Mucosa of rectum (tissue), 2 donors: ENCODE data around the gene PROK1.

Experiments
- H3K27ac ChIP-seq, 2 donors: one replicate each; pipeline ENCODE4 v1.7.0; 2013; ENCODE audit warnings: inconsistent platforms in 2 of 2, low read depth in 2 of 2, low read length in 2 of 2
- H3K27me3 ChIP-seq, 2 donors: one replicate each; pipeline ENCODE4 v1.7.0; 2013; ENCODE audit warnings: low read length in 2 of 2; ENCODE audit not compliant: control insufficient read depth in 2 of 2, insufficient read depth in 2 of 2
- H3K36me3 ChIP-seq, 2 donors: one replicate each; pipeline ENCODE4 v1.7.0; 2013; ENCODE audit warnings: low read length in 2 of 2; ENCODE audit not compliant: control insufficient read depth in 2 of 2, insufficient read depth in 2 of 2
- H3K4me1 ChIP-seq, 2 donors: one replicate each; pipeline ENCODE4 v1.7.0; 2013; ENCODE audit warnings: low read length in 2 of 2, mild to moderate bottlenecking in 1 of 2; ENCODE audit not compliant: control insufficient read depth in 2 of 2, insufficient read depth in 2 of 2
- H3K4me3 ChIP-seq, 2 donors: one replicate each; pipeline ENCODE4 v1.7.0; 2013; ENCODE audit warnings: low read length in 2 of 2
- H3K9ac ChIP-seq, 2 donors: one replicate each; pipeline ENCODE4 v1.7.0; 2013; ENCODE audit warnings: low read length in 2 of 2, low read depth in 1 of 2, mild to moderate bottlenecking in 1 of 2
- H3K9me3 ChIP-seq, 2 donors: one replicate each; pipeline ENCODE4 v1.7.0; 2013; ENCODE audit warnings: low read length in 2 of 2; ENCODE audit not compliant: control insufficient read depth in 2 of 2
- donor health status: healthy.
- donor health status: Normal muscosa, but diverticular disease.

The PROK1 gene

DNA sequence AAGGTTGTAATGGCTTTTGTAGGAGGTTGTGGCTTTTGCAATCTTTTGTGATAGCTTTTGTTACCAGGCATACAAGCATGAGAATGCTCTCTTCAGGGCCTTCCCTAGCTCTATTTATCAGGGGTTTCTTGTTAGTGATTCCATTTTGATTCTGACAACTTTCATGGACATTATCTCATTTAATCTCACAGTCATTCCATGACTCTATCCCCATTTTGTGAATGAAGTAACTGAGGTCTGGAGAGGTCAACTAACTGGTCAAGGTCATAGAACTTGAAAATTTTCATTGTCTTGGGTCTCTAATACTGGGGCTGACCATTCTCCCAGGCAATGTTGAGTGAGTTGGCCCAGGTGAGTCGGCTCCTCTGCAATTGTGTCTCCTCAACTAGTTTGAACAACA, 32.2 kb upstream of the PROK1 start:
- Histone ChIP-seq H3K4me1 (no peaks in the 10 kb centered on the region), H3K27me3 (no peaks in the 10 kb centered on the region), H3K4me3 (no peak overlapping the region), H3K36me3 (no peaks in the 10 kb centered on the region), H3K9ac (no peak overlapping the region), H3K27ac (no peak overlapping the region), H3K9me3 (no peaks in the 10 kb centered on the region)

DNA sequence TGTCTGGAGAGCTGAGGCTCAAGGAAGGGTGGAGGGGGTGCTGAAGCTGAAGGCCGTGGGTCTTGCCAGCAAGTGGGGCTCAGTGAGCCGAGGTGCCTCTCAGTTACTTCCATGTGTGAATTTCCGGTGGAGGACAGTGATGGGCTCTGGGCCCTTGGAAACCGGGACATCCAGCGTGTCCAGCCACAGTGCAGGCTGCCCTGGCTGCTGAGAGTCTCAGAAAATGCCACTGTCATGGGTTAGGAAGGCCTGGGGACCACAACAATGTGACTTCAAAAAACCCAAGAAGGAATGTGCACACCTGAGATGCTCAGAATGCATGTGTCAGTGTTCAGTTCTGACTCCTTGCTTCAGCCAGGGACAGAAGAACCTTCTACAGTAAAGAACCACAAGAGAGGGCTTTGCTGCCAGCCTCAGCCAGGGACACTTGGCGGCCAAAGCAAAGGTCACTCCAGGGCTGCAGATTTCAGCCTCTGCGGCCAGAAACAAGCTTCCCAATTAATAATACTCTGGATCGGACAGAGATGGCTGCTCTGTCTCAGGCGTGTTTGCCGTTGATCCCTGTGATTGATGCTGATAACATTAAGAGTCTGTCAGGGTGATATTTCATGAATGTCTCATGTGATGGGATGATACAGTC, 30.8 kb upstream of the PROK1 start:
- no peak overlapping the region for H3K27ac ChIP-seq

DNA sequence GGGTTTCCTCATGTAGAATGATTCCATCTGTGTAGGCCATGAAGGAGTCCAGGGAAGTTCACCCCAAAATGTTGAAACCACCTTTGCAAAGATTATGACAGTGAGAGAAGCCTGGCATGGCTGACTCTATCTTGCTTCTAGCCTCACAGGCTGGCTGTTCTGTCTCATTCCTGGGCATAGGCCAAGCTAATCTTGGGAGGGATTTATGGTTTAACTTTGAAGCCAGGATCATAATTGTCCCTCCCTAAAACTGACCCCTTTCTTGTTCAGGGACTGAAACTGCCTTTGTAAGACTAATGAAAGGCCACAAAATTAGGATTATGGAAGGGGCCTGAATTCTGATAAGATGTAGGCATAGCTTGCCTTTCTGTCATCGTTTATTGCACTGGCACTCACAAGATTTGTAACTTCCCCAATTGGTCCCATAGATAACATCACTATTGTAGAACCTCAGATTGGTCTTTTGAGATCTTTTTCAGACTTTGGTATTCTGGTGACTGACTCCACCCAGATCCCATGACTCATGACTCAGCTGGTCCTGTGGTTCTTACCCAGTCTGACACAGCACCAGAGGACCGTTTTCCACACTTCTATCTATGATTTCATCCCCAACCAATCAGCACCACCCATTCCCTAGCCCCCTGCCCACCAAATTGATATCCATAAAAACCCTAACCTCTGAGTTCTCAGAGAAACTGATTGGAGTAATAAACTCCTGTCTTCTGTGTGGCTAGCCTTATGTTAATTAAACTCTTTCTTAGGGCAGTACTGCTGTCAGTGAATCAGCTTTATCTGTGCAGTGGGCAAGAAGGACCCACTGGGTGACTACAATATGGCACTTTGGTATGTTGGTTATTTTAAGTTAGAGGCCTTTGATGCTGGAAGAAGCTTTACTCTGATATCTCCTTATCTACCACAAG, 29.8 kb upstream of the PROK1 start:
- no peaks in the 10 kb centered on the region for H3K9me3 ChIP-seq
- H3K4me1 ChIP-seq = no peaks in the 10 kb centered on the region
- no peak overlapping the region for H3K4me3 ChIP-seq
- H3K27ac ChIP-seq = no peak overlapping the region
- H3K9ac ChIP-seq = no peak overlapping the region
- H3K27me3 ChIP-seq = no peaks in the 10 kb centered on the region
- no peaks in the 10 kb centered on the region for H3K36me3 ChIP-seq

More for the DNA sequence above, 30.8 kb upstream of the PROK1 start:
- Histone ChIP-seq H3K36me3 (no peaks in the 10 kb centered on the region), H3K4me1 (no peaks in the 10 kb centered on the region), H3K27me3 (no peaks in the 10 kb centered on the region), H3K9ac (no peak overlapping the region), H3K9me3 (no peaks in the 10 kb centered on the region), H3K4me3 (no peak overlapping the region)

DNA sequence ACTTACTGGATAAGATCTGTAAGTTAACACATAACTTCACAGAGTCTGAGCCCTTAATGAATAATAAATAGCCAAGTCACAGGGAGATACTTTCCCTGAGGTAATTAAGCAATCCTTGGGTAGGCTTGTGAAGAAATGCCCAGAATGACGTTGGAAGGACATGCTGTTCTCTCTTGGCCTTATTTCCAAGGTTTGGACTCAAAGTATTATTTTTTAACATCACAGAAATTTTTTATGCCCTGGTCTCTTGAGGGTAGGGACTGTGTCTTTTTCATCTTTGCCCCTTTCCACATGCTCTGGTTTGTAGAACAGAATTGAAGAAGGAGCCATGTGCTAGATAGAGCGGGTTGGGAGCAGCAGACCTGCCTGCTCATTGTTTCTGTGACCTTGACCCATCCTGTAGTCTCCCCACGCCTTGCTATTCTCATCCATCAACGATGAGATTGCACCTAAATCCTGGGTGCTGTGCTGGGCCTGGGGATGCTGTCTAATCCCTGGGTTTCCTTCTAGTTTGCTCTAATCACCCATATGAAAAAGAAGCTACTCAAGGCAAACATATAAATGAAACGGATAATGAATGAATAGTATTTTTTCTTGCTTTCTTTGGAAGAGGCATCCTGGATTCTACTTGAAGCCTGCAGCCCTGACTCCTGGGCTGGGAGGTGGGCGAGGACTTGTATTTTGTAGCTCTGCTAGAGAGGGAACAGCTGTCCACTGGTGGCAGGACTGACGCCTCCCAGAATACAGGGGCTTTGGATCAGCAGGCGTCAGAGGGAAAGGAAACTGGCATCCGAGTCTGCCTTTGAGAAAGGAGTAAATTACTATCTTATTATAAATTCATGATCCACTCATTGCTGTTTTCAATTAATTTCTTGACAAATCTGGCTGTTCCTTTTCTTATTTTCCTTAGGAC, 26.0 kb upstream of the PROK1 start:
- H3K9ac ChIP-seq = no peak overlapping the region

DNA sequence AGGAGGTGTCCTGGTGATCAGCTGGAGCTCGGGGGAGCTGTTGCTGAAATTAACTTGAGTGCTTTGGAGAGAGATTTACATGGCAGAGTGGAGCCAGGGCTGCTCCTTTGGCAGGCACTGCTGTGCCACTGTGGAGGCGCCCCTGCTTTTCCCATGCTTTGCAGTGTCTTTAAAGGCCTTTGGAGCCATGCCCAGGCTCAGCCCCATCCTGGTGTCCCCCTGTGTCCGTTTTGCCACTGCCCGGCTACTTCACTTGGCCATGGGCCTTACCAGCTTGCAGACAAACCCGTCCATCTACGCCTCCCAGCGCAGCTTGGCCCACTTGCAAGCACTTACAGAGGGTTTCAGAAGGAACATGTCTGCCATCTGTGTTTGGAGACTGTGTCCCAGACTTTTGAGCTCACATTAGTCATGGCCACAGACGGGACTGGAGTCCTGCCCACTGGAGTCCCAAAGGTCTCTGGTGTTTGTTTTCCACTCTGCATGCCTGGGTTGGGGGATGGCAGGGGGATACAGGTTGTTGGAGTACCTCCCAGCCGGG, 25.3 kb upstream of the PROK1 start:
- no peak overlapping the region for H3K4me3 ChIP-seq
- no peak overlapping the region for H3K9ac ChIP-seq
- H3K27me3 ChIP-seq = no peaks in the 10 kb centered on the region
- no peaks in the 10 kb centered on the region for H3K9me3 ChIP-seq
- H3K4me1 ChIP-seq = no peaks in the 10 kb centered on the region
- H3K27ac ChIP-seq = no peak overlapping the region
- no peaks in the 10 kb centered on the region for H3K36me3 ChIP-seq

More for the DNA sequence above, 26.0 kb upstream of the PROK1 start:
- Histone ChIP-seq H3K27ac (no peak overlapping the region), H3K4me3 (no peak overlapping the region), H3K4me1 (no peaks in the 10 kb centered on the region), H3K27me3 (no peaks in the 10 kb centered on the region), H3K9me3 (no peaks in the 10 kb centered on the region), H3K36me3 (no peaks in the 10 kb centered on the region)

DNA sequence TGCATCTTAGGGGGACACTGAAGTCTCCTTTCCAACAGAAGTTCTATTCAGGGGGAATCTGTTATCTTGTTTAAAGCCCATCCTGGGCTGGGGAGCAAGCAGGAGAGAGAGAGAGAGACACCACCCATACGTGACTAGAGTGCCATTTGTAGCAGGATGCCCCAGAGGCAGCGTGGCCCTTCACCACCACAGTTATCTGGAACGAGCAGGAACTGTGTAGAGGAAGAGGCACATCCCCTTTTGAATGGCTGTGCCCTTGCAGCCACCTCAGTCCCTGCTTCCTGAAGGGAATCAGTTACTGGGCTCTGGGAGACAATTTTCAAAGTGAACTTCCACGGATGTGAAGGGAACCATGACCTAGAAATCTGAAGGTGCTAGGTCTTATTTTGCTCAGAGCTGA, 24.1 kb upstream of the PROK1 start:
- no peaks in the 10 kb centered on the region for H3K9me3 ChIP-seq
- H3K4me1 ChIP-seq = no peaks in the 10 kb centered on the region
- H3K36me3 ChIP-seq = no peaks in the 10 kb centered on the region
- no peak overlapping the region for H3K27ac ChIP-seq
- H3K9ac ChIP-seq = no peak overlapping the region
- H3K27me3 ChIP-seq = no peaks in the 10 kb centered on the region
- H3K4me3 ChIP-seq = no peak overlapping the region

DNA sequence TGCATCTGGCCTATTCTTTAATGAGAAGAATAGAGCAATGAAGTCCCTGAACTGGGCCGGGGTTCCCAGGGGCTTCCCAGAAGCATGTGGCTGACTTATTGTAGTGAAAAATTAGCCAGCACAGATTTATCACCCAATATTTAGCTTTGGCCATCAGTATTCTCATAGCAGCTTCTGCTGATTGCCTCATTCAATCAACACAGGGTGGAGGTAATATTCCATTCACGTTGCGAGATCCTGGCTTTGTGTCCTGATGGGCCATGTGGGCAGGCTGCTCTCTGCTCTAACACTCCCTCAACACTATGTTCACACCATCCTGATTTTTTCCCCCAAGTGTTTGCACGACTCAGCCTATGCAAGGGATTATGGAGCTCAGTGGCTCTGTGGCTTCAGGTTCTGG, 22.0 kb upstream of the PROK1 start:
- no peaks in the 10 kb centered on the region for H3K36me3 ChIP-seq
- H3K27me3 ChIP-seq = no peaks in the 10 kb centered on the region
- H3K4me3 ChIP-seq = no peak overlapping the region
- no peaks in the 10 kb centered on the region for H3K9me3 ChIP-seq
- no peak overlapping the region for H3K27ac ChIP-seq
- no peak overlapping the region for H3K9ac ChIP-seq
- no peaks in the 10 kb centered on the region for H3K4me1 ChIP-seq

DNA sequence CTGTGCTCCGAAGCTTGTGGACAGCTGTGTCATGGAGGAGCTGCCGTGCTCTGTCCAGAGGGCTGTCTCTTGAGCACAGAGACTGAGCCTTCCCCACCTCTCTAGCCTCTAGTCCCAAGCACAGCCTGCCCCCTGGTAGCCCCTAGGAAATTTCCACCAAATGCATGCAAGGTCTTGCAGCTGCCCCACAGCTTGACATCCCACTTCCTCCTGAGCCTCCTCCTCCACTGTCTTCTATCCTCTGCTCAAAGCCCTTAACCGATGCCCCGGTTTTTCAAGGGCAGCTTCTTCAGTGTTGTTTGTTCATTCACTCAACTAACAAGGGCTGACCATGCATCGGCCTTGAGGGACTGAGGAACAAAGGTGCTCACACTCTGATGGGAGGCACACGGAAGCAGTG, 20.6 kb upstream of the PROK1 start:
- no peaks in the 10 kb centered on the region for H3K4me1 ChIP-seq
- no peaks in the 10 kb centered on the region for H3K9me3 ChIP-seq
- H3K36me3 ChIP-seq = no peaks in the 10 kb centered on the region
- H3K9ac ChIP-seq = no peak overlapping the region
- H3K27me3 ChIP-seq = no peaks in the 10 kb centered on the region
- no peak overlapping the region for H3K4me3 ChIP-seq
- H3K27ac ChIP-seq = no peak overlapping the region

DNA sequence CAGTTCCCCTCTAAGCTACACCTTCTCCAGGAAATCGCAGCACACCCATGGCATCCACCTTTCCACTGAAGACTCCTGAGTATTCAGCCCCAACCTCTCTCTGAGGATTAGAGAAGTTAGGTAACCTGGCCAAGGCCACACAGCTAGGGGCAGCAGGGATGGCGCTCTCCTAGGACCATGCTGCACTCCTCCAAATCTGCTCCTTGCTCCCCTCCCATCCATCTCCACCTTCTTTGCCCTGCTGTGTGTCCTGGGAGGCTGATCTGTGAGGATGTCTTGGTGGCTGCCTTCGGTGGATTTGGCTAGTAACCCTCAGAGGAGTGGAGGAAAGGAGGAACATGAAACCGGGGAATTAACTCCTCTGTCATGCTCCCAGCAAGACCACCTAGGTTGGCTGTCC, 20.0 kb upstream of the PROK1 start:
- Histone ChIP-seq H3K9me3 (no peaks in the 10 kb centered on the region), H3K36me3 (no peaks in the 10 kb centered on the region), H3K4me1 (no peaks in the 10 kb centered on the region), H3K9ac (no peak overlapping the region), H3K4me3 (no peak overlapping the region), H3K27me3 (no peaks in the 10 kb centered on the region), H3K27ac (no peak overlapping the region)
